Tongue (tissue), 2 donors: ENCODE results near the gene CLEC18A. TPM values are rescaled to one million over a fixed set of nuclear protein-coding genes. Genes with fewer than 3 reads are reported as not detected.
"Not testable (repeated sequence)": the region's sequence is repeated elsewhere in the genome, so short reads cannot be mapped to it uniquely, and the experiment has no call there.

Experiments
- DNase-seq: peaks from one replicate; pipeline ENCODE4 v3.0.0-alpha.2; 2015
- total RNA-seq: library from RNA; depleted of rRNA; stranded (reverse); fragments of >200 nt; gene quantifications from one replicate; pipeline ENCODE4 v1.2.3, GENCODE V29; 2014

The CLEC18A gene
- total RNA-seq, 1 donor from 2014 or later, result 0.62 TPM

DNA sequence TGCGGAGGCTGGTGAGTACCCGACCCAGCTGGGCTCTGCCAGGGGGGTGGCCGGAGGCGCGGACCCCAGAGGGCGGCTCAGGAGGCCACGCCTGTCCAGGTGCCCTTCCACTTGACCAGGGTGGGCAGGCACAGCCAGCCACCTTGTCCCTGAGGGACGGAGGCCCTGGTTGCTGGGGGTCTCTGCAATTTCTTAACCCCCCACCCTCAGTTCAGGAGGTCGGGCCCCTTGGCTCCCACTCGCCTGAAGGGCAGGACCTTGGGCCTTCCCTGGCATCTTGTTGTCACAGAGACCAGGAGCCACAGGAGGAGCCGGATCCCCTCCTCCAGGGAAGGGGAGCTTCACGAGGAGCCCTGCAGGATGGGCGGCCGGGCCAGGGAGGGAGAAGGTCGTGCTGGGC lies 982 bp downstream of the CLEC18A start:
- not testable (repeated sequence) for DNase-seq

- not testable (repeated sequence) for DNase-seq
These were observed 1.6 kb downstream of the CLEC18A start for GRCh38 chr16:69952572-69953355.

GRCh38 chr16:69954241-69954640 lies 3.1 kb downstream of the CLEC18A start:
- DNase-seq, result not testable (repeated sequence)

DNA sequence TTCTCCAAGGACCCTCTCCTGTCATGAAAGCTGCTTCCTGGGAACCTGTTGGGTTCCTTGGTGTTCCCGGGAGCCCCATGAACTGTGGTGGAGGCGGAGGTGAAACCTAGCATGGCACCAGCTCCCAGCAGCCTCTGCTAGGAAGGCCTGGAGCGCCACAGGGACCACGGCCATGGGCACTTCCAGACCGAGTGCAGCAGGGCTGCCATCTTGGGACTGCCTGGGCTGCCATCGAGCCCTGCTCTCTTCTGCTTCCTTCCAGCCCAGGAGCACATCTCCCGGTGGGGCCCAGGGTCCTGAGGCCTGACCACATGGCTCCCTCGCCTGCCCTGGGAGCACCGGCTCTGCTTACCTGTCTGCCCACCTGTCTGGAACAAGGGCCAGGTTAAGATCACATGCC lies 12.2 kb downstream of the CLEC18A start:
- not testable (repeated sequence) for DNase-seq

DNA sequence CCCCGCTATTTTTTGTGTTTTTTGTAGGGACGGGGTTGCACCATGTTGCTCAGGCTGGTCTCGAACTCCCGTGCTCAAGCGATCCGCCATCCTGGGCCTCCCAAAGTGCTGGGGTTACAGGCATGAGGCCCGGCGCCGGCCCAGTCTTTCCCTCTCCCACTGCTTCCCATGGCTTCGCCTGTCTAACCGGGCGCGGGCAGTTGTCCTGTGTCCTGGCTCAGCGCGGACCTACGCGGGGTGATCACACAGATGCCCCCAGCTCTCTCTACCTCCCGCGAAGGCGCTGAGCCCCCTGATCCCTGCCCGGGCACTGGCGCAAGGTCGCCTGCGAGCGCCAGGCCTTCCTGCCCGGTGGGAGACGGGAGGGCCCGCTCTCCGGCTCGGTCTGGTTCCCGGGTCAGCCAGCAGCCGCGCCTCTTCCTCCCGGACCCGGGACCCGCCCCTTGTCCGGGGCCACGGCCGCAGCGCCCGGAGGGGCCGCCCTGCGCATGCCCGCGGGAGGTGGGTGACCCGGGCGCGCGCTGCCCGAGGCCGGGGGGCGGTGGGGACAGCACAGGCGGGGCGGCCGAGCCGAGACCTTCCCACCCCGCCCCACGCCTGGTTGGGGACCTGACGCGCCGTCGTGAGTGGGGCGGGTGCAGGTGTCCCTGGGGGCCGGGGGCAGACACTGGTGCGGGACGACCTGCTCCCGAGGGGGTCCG lies 14.0 kb downstream of the CLEC18A start:
- DNase-seq, result peak; percentile 50

- DNase-seq, result not testable (repeated sequence)
These were observed 14.5 kb downstream of the CLEC18A start for GRCh38 chr16:69965661-69966054.

- DNase-seq, result not testable (repeated sequence)
These were observed 16.6 kb downstream of the CLEC18A start for GRCh38 chr16:69967688-69968087.

- not testable (repeated sequence) for DNase-seq
These were observed 17.0 kb downstream of the CLEC18A start for GRCh38 chr16:69968125-69968524.

DNA sequence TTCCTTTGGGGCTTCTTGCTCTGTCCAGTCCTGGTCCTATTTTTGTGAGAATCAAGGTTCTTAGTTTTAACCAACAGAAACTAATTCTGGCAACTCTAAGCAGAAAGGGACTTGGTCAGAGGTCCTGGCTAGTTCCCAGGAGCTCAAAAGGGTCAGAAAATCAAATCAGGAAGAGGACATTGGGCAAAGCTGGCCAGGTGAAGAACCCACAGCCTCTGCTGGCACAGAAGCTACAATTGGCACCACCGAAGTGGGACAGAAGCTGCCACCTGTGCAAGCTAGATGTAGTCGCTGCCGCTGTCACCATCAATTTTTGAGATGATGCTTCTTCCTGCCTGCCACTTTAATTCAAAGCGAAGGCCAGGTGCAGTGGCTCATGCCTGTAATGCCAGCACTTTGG lies 18.5 kb downstream of the CLEC18A start:
- not testable (repeated sequence) for DNase-seq

DNA sequence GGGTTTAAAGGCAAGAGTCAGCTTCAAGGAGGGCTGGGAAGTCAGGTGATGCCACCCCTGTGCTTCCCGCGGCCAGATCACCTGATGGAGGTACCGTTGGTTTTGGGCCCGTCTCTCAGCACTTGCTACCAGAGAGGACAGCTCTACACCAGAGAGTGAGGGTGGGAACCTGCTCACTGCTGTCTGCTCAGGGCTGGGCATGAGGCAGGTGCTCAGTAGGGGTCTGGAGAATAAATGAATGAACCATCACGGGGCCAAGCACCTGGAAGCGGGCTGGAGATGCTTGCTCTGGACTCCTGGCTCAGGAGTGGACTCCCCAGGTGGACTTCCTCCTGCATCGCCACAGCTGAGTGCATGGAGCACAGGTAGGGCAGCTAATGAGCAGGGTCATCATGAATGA lies 21.0 kb downstream of the CLEC18A start:
- DNase-seq, result not testable (repeated sequence)

DNA sequence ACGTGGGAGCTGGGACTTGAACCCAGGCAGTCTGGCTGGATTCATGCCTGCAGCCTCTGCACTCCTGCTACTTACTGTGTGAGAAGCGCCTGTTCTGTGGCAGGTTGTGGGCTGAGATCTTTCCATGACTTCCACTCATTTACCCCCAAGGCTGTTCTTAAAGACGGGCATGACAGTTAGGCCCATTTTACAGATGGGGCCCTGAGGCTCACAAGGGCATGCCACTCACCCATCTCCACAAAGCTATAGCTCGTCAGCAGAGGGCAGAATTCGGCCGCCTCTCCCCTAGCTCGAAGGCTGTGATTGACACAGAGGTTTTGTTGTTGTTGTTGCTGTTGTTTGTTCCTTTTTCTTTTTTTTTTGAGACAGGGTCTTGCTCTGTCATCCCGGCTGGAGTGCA lies 21.8 kb downstream of the CLEC18A start:
- DNase-seq, result not testable (repeated sequence)

GRCh38 chr16:69985196-69985595 lies 34.1 kb downstream of the CLEC18A start:
- not testable (repeated sequence) for DNase-seq

DNA sequence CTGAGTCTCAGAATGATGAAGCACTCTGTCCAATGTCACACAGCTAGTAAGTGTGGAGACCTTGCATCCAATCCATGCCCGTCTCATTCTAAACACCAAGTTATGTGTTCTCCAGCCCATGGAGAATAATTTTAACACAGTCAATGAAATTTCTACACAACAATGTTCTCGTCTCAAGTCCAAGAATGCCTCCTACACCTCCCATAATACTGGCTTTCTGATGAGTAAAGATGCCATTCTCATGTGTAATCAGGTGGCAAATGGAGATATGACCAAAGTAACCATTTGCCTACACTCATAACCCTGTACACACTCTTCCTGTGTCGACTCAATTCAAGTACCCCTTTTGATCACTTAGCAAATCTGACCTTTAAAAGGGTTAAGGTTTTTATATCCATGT lies 46.8 kb downstream of the CLEC18A start:
- not testable (repeated sequence) for DNase-seq

DNA sequence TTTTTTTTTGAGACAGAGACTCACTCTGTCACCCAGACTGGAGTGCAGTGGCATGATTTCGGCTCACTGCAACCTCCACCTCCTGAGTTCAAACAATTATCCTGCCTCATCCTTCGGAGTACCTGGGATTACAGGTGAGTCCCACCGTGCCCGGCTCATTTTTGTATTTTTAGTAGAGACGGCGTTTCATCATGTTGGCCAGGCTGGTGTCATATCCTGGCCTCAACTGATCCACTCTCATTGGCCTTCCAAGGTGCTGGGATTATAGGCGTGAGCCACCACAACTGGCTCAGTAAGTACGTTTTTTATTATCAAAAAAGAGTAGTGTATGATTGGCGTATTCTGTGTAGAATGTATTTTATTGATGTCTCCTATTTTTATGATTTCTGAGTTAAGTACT lies 48.7 kb downstream of the CLEC18A start:
- not testable (repeated sequence) for DNase-seq

GRCh38 chr16:70003511-70003910 lies 52.4 kb downstream of the CLEC18A start:
- DNase-seq, result not testable (repeated sequence)

- DNase-seq, result not testable (repeated sequence)
These were observed 57.5 kb downstream of the CLEC18A start for GRCh38 chr16:70008604-70009003.

- not testable (repeated sequence) for DNase-seq
These were observed 59.5 kb downstream of the CLEC18A start for GRCh38 chr16:70010615-70011014.

DNA sequence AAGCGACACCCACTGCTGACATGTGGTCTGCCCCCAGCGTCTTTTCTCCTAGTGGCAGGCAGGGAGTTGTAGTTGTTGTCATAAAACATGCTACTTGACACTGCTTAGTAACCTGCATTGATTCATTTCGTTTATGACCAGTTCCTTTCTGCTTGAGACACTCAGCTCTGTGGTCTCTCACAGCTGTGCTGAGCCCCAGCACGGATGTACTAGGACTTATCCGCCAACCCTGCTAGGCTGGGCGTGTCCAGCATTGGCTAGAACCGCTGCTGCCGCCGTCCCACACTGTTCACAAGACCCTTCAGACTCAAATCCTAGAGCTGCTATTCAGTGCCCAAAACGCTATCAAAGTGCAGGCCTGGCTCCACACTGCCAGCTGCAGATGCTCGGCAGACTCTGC lies 60.0 kb downstream of the CLEC18A start:
- not testable (repeated sequence) for DNase-seq

DNA sequence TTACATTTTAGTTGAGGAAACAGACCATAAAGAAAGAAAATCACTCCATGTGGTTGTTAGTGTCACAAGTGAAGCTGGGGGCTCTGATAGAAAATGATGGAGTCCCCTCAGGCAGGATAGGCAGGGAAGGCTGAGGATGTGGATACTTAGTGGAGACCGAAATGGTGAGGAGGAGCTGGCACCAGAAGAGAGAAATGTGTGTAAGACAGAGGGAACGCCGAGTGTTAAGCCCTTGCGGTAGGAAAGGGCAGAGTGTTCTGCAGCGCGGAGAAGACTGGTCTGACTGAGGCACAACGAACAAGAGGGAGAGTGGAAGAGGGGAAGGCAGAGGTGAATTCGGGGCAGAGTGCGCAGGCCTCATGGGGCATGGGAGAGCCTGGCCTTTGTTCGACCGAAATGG lies 61.2 kb downstream of the CLEC18A start:
- DNase-seq, result not testable (repeated sequence)

DNA sequence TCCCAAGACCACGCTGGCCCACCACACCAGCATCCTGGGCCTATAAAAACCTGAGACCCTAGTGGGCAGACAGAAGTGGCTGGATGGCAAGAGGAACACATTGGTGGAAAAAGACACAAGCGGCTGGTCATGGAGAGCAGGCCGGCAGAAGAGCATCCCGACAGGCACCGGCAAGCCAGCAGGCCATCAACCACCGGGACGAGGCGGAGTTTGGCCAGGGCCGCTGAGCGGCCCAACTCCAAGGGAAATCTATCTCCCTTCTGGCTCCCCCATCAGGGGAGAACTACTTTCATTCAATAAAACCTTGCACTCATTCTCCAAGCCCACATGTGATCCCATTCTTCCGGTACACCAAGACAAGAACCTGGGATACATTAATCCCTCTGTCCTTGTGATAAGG lies 61.8 kb downstream of the CLEC18A start:
- not testable (repeated sequence) for DNase-seq
